Trophoblast cell (in vitro differentiated cells and primary cell): Measurements from ENCODE around the gene HOGA1.

Source experiments
- DNase-seq, 2 donors: peaks; one replicate each; pipeline ENCODE4 v3.0.0-alpha.2; 2016
- H2AFZ ChIP-seq: 2 replicates; pipeline ENCODE4 v1.6.1; 2013; ENCODE audit warnings: low read length, moderate library complexity, mild to moderate bottlenecking; ENCODE audit not compliant: insufficient read depth, poor library complexity
- H2AK5ac ChIP-seq: 2 replicates; pipeline ENCODE4 v1.6.1; 2013; ENCODE audit warnings: mild to moderate bottlenecking, low read length
- H2BK120ac ChIP-seq: 2 replicates; pipeline ENCODE4 v1.6.1; 2013; ENCODE audit warnings: low read length, mild to moderate bottlenecking, moderate library complexity; ENCODE audit not compliant: insufficient read depth, poor library complexity
- H2BK12ac ChIP-seq: 2 replicates; pipeline ENCODE4 v1.6.1; 2013; ENCODE audit warnings: mild to moderate bottlenecking, low read length, moderate library complexity
- H2BK5ac ChIP-seq: 2 replicates; pipeline ENCODE4 v1.6.1; 2013; ENCODE audit warnings: low read length, low read depth, moderate library complexity, mild to moderate bottlenecking; ENCODE audit not compliant: poor library complexity
- H3K14ac ChIP-seq: 2 replicates; pipeline ENCODE4 v1.6.1; 2013; ENCODE audit warnings: mild to moderate bottlenecking, low read length
- H3K18ac ChIP-seq: 2 replicates; pipeline ENCODE4 v1.6.1; 2013; ENCODE audit warnings: mild to moderate bottlenecking, low read length
- H3K23ac ChIP-seq: 2 replicates; pipeline ENCODE4 v1.6.1; 2013; ENCODE audit warnings: low read length
- H3K27ac ChIP-seq: 2 replicates; pipeline ENCODE4 v1.5.1; 2013; ENCODE audit warnings: low read depth, mild to moderate bottlenecking, inconsistent platforms, low read length, moderate library complexity
- H3K27me3 ChIP-seq: 2 replicates; pipeline ENCODE4 v1.6.1; 2013; ENCODE audit warnings: inconsistent platforms, mild to moderate bottlenecking, low read length, moderate library complexity; ENCODE audit not compliant: insufficient read depth
- H3K36me3 ChIP-seq, 2 experiments: 1 replicate in 1 of 2; 2 replicates in 1 of 2; pipeline ENCODE4 v1.6.1; 2013; ENCODE audit warnings: low read length in 2 of 2, mild to moderate bottlenecking in 2 of 2, moderate library complexity in 1 of 2; ENCODE audit not compliant: insufficient read depth in 2 of 2, control insufficient read depth in 1 of 2
- H3K4ac ChIP-seq: 2 replicates; pipeline ENCODE4 v1.6.1; 2013; ENCODE audit warnings: low read depth, mild to moderate bottlenecking, low read length, moderate library complexity
- H3K4me1 ChIP-seq, 2 experiments: 1 replicate in 1 of 2; 2 replicates in 1 of 2; pipeline ENCODE4 v1.6.1; 2013; ENCODE audit warnings: low read length in 2 of 2, mild to moderate bottlenecking in 2 of 2, moderate library complexity in 1 of 2; ENCODE audit not compliant: insufficient read depth in 2 of 2, control insufficient read depth in 1 of 2
- H3K4me2 ChIP-seq: 2 replicates; pipeline ENCODE4 v1.6.1; 2013; ENCODE audit warnings: inconsistent platforms, mild to moderate bottlenecking, low read length, moderate library complexity
- H3K4me3 ChIP-seq: 2 replicates; pipeline ENCODE4 v1.5.1; 2013; ENCODE audit warnings: mild to moderate bottlenecking, low read depth, low read length, inconsistent platforms
- H3K79me1 ChIP-seq: one replicate; pipeline ENCODE4 v1.6.1; 2013; ENCODE audit warnings: low read length
- H3K79me2 ChIP-seq: 2 replicates; pipeline ENCODE4 v1.6.1; 2013; ENCODE audit warnings: low read length, mild to moderate bottlenecking; ENCODE audit not compliant: control insufficient read depth, insufficient read depth, poor library complexity
- H3K9ac ChIP-seq: 2 replicates; pipeline ENCODE4 v1.6.1; 2013; ENCODE audit warnings: mild to moderate bottlenecking, low read length
- H3K9me3 ChIP-seq: 2 replicates; pipeline ENCODE4 v1.6.1; 2013; ENCODE audit warnings: low read depth, mild to moderate bottlenecking, control low read depth, inconsistent platforms, low read length; ENCODE audit not compliant: insufficient read depth
- H4K12ac ChIP-seq: 2 replicates; pipeline ENCODE4 v1.6.1; 2013; ENCODE audit warnings: low read depth, mild to moderate bottlenecking, low read length, moderate library complexity
- H4K8ac ChIP-seq: 2 replicates; pipeline ENCODE4 v1.6.1; 2013; ENCODE audit warnings: low read depth, mild to moderate bottlenecking, low read length, moderate library complexity
- H4K91ac ChIP-seq: one replicate; pipeline ENCODE4 v1.6.1; 2013; ENCODE audit warnings: low read depth, mild to moderate bottlenecking, low read length, moderate library complexity
- WGBS: extraction: QIAGEN DNeasy Blood & Tissue Kit; methylation state at CpG from one replicate; pipeline ENCODE4 v1.1.7; 2013; ENCODE audit warnings: missing lambda C conversion rate; ENCODE audit not compliant: insufficient read length, insufficient coverage; ENCODE audit errors: extremely low coverage; 5-methylcytosine and 5-hydroxymethylcytosine counted together

Gene HOGA1

DNA sequence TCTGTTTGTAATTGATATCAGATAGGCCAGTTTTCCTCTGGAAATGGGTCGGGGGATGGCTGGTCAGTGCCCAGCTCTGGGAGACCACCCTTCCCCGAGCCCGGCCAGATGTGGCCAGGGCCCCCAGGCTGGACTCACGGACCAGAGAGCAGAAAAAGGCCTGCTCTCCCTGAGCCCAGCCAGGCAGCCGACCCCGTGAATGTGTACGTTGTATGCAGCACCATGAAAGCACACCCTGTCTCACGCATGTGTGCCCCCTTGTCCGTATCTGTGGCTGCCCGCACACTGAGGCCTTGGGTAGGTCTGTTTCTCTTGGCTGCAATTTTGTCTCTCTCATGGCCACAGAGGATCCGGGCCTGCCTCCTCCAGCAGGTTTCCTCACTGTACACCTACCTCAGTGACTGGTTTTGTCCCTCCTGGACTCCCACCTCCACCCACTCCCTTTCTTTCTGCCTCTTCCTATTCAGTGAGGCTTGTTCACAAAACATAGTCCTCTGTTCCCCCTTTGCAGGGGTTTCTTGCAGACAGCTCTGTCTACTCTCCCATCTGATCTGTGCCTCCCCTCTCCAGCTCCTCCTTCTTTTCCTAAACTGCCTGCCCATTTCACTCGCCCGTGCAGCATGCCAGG lies 35.2 kb upstream of the HOGA1 start:
- H3K27me3 ChIP-seq: no peaks in the 10 kb centered on the region
- no peak overlapping the region for H4K12ac ChIP-seq
- H2BK120ac ChIP-seq: peak overlapping the region; percentile 2
- no peak overlapping the region for H3K18ac ChIP-seq
- no peak overlapping the region for H3K23ac ChIP-seq
- H3K9me3 ChIP-seq: no peaks in the 10 kb centered on the region
- no peaks in the 10 kb centered on the region for H3K36me3 ChIP-seq
- H3K9ac ChIP-seq: no peak overlapping the region
- H3K4me2 ChIP-seq: no peak overlapping the region
- H2BK12ac ChIP-seq: peak overlapping the region; percentile 67
- peaks cover 31 to 37% of the 10 kb centered on the region in 2 experiments for H3K4me1 ChIP-seq
- no peak overlapping the region for H2BK5ac ChIP-seq
- H4K91ac ChIP-seq: peak overlapping the region; percentile 96
- peaks cover 2% of the 10 kb centered on the region for H3K79me2 ChIP-seq
- peak overlapping the region; percentile 41 for H4K8ac ChIP-seq
- no peak overlapping the region for H2AFZ ChIP-seq
- H3K79me1 ChIP-seq: peaks cover 24% of the 10 kb centered on the region
- peak overlapping the region; percentile 83 for H3K27ac ChIP-seq
- peak overlapping the region; percentile 28 for H2AK5ac ChIP-seq
- peak overlapping the region; percentile 26 for H3K4me3 ChIP-seq
- no peak for DNase-seq
- WGBS: no CpG with 5 or more reads among the region's 13 CpGs
- peak overlapping the region; percentile 47 for H3K14ac ChIP-seq
- peak overlapping the region; percentile 42 for H3K4ac ChIP-seq

GRCh38 chr10:97549587-97550322 lies 34.4 kb upstream of the HOGA1 start:
- Histone ChIP-seq H4K8ac (peak overlapping the region; percentile 79), H3K79me2 (peaks cover 2% of the 10 kb centered on the region), H3K4me1 (peaks cover 31 to 37% of the 10 kb centered on the region in 2 experiments), H2AFZ (peak overlapping the region; percentile 46), H3K23ac (no peak overlapping the region), H3K9me3 (no peaks in the 10 kb centered on the region), H2BK12ac (peak overlapping the region; percentile 41), H3K9ac (no peak overlapping the region), H3K4ac (no peak overlapping the region), H3K27me3 (no peaks in the 10 kb centered on the region), H3K79me1 (peaks cover 24% of the 10 kb centered on the region), H2AK5ac (no peak overlapping the region), H4K12ac (peak overlapping the region; percentile 6), H3K27ac (peak overlapping the region; percentile 83), H3K4me3 (no peak overlapping the region), H3K14ac (peak overlapping the region; percentile 81), H2BK120ac (peak overlapping the region; percentile 90), H3K18ac (peak overlapping the region; percentile 52), H3K4me2 (no peak overlapping the region), H3K36me3 (no peaks in the 10 kb centered on the region), H4K91ac (peak overlapping the region; percentile 96), H2BK5ac (peak overlapping the region; percentile 74)
- no CpG with 5 or more reads among the region's 13 CpGs for WGBS
- DNase-seq: peak; percentile 46 to 57

GRCh38 chr10:97550336-97551149 lies 33.6 kb upstream of the HOGA1 start:
- Histone ChIP-seq H2BK12ac (peak overlapping the region; percentile 31), H3K4me1 (peaks cover 31 to 37% of the 10 kb centered on the region in 2 experiments), H3K18ac (peak overlapping the region; percentile 52), H3K9ac (no peak overlapping the region), H3K79me2 (peaks cover 2% of the 10 kb centered on the region), H3K36me3 (no peaks in the 10 kb centered on the region), H3K79me1 (peaks cover 24% of the 10 kb centered on the region), H2AFZ (no peak overlapping the region), H3K4ac (peak overlapping the region; percentile 17), H3K27me3 (no peaks in the 10 kb centered on the region), H3K9me3 (no peaks in the 10 kb centered on the region), H3K23ac (no peak overlapping the region), H4K91ac (peak overlapping the region; percentile 96), H3K14ac (peak overlapping the region; percentile 69), H3K4me3 (no peak overlapping the region), H2AK5ac (peak overlapping the region; percentile 8), H4K12ac (no peak overlapping the region), H4K8ac (peak overlapping the region; percentile 79), H2BK5ac (peak overlapping the region; percentile 74), H2BK120ac (peak overlapping the region; percentile 49), H3K27ac (peak overlapping the region; percentile 83), H3K4me2 (no peak overlapping the region)
- DNase-seq: no peak
- WGBS: no CpG with 5 or more reads among the region's 10 CpGs

GRCh38 chr10:97551271-97551670 lies 32.9 kb upstream of the HOGA1 start:
- Histone ChIP-seq H3K14ac (no peak overlapping the region), H3K18ac (no peak overlapping the region), H4K8ac (no peak overlapping the region), H2BK5ac (no peak overlapping the region), H3K4ac (no peak overlapping the region), H2AK5ac (no peak overlapping the region), H3K4me1 (peaks cover 31 to 37% of the 10 kb centered on the region in 2 experiments), H3K9ac (no peak overlapping the region), H3K4me2 (no peak overlapping the region), H2AFZ (no peak overlapping the region), H2BK12ac (no peak overlapping the region), H3K4me3 (no peak overlapping the region), H3K9me3 (no peaks in the 10 kb centered on the region), H3K79me2 (peaks cover 2% of the 10 kb centered on the region), H3K36me3 (no peaks in the 10 kb centered on the region), H3K79me1 (peaks cover 24% of the 10 kb centered on the region), H3K27me3 (no peaks in the 10 kb centered on the region), H3K23ac (no peak overlapping the region), H4K91ac (no peak overlapping the region), H3K27ac (no peak overlapping the region), H2BK120ac (no peak overlapping the region), H4K12ac (no peak overlapping the region)
- WGBS: no CpG with 5 or more reads among the region's 6 CpGs
- DNase-seq: no peak
